ENCODE measurements around the gene DOCK2. TPM values are rescaled to one million over a fixed set of nuclear protein-coding genes. Genes with fewer than 3 reads are reported as not detected.
"Not testable (repeated sequence)": the region's sequence is repeated elsewhere in the genome, so short reads cannot be mapped to it uniquely, and the experiment has no call there.

The DOCK2 gene
- total and polyA plus RNA-seq, 5 experiments from 2014 or later: 59.5 to 182 (median 84.6) TPM

DNA sequence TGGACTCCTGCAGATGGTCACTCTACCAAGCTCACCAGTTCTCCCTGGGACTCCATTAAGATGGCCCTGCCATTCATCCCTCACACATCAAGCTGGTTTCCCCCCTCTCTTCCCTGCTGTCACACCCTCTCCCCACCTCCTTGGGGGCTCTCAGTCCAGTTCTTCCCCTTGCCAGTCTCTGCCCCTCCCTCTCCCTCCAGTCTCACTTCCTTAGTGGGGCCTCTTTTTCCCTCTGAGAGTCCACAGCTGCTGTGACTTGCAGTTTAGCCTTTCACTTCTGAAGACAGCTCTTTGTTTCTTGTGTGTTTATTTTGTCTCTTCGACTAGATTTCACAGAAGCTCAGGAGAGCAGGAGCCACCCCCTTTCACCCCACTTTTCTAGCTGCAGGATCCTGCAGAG, 10.5 kb downstream of the DOCK2 start:
- peaks cover 70 to 97% (median 94%) of the 10 kb centered on the region in 4 donors for H3K4me1 Mint-ChIP-seq
- DNase-seq: no peak

GRCh38 chr5:169648725-169649310, 11.7 kb downstream of the DOCK2 start:
- H3K27me3 Mint-ChIP-seq: no peaks in the 10 kb centered on the region

More for the DNA sequence above, 10.5 kb downstream of the DOCK2 start:
- peaks cover 0 to 4% (median 0%) of the 10 kb centered on the region in 9 donors for H3K9me3 Mint-ChIP-seq
- no peak for ATAC-seq
- H3K36me3 Mint-ChIP-seq: peaks cover 0 to 34% (median 6%) of the 10 kb centered on the region in 3 donors
- peak overlapping the region; percentile 10 to 95 (median 66) for H3K27ac Mint-ChIP-seq
- H3K27me3 Mint-ChIP-seq: no peaks in the 10 kb centered on the region
- POLR2A ChIA-PET: no interaction called here
- H3K4me3 Mint-ChIP-seq: peak overlapping the region in 9 of 10 donors; percentile 18 to 81 (median 54)

DNA sequence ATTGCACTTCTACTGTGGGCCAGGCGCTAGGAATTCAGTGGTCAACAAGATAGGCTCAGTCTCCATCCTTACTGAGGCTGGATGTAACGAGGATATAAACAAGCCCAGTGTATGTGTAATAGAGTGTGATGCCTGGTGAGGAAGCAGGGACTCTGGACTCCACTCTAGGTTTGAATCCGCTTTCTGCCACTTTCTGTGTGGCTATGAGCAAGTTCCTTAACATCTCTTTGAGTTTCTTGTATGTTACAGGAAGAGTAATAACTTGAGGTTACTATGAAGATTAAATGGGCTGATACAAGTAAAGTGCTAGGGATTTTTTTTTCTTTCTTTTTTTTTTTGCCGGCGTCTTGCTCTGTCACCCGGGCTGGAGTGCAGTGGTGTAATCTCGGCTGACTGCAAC, 12.4 kb downstream of the DOCK2 start:
- no peaks in the 10 kb centered on the region for H3K9me3 Mint-ChIP-seq
- H3K36me3 Mint-ChIP-seq: peaks cover 0 to 36% (median 6%) of the 10 kb centered on the region in 3 donors
- no peaks in the 10 kb centered on the region for H3K27me3 Mint-ChIP-seq
- POLR2A ChIA-PET: interaction anchor here (2.2 kb wide), 1 partner anchor 12 kb away, joined by 9 read pairs; the partner anchor contains the start of gene DOCK2
- H3K4me1 Mint-ChIP-seq: peaks cover 70 to 100% (median 98%) of the 10 kb centered on the region in 4 donors
- peak overlapping the region; percentile 63 to 95 (median 86) for H3K27ac Mint-ChIP-seq
- ATAC-seq: peak; percentile 28 to 65
- peak overlapping the region in 9 of 10 donors; percentile 54 to 81 (median 73) for H3K4me3 Mint-ChIP-seq
- DNase-seq: peak in 2 of 10 donors; percentile 19 to 23

More at GRCh38 chr5:169648725-169649310, 11.7 kb downstream of the DOCK2 start:
- DNase-seq: no peak
- H3K4me1 Mint-ChIP-seq: peaks cover 70 to 98% (median 97%) of the 10 kb centered on the region in 4 donors
- peaks cover 0 to 33% (median 6%) of the 10 kb centered on the region in 3 donors for H3K36me3 Mint-ChIP-seq
- peak overlapping the region; percentile 40 to 95 (median 82) for H3K27ac Mint-ChIP-seq
- POLR2A ChIA-PET: interaction anchor here (2.2 kb wide), 1 partner anchor 11 kb away, joined by 9 read pairs; the partner anchor contains the start of gene DOCK2
- peak overlapping the region in 9 of 10 donors; percentile 43 to 81 (median 73) for H3K4me3 Mint-ChIP-seq
- H3K9me3 Mint-ChIP-seq: peaks cover 0 to 3% (median 0%) of the 10 kb centered on the region in 9 donors
- peak in 1 of 2 donors; percentile 38 for ATAC-seq

DNA sequence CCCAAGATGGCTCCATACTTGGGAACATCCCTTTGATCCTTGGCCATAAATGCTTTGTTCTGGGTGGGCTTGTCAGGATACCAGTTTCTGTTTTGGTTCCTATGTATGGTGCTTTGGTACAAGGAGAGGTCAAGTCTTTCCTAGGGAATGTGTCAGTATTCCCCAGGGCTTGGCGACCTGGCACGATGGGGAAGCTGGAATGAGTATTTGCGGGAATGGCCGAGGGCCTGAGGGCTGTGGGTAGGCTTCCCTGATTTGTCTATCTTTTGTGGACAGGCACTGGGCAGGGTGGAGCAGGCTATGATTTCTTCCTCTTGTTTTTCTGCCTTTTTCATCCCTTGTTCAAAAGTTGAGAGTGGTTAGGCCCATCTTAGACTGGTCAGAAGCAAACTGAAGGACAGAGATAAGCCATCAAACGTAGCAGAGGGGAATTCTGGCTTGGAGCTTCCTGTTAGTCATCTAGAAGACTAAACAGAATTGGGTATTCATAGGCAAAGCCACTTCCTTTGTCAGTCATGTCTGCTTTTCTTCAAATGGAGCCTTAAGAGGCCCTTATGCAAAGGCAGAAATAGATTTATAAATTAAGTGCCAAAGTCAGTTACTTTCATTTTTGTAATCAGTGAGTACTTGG, 13.7 kb downstream of the DOCK2 start:
- Mint-ChIP-seq H3K4me1 (peaks cover 69 to 100% (median 100%) of the 10 kb centered on the region in 4 donors), H3K27ac (peak overlapping the region; percentile 68 to 95 (median 88)), H3K36me3 (peaks cover 0 to 42% (median 12%) of the 10 kb centered on the region in 3 donors), H3K4me3 (peak overlapping the region; percentile 6 to 81 (median 71)), H3K27me3 (no peaks in the 10 kb centered on the region), H3K9me3 (no peaks in the 10 kb centered on the region)
- DNase-seq (no peak), ATAC-seq (peak; percentile 50)
- POLR2A ChIA-PET: no interaction called here

DNA sequence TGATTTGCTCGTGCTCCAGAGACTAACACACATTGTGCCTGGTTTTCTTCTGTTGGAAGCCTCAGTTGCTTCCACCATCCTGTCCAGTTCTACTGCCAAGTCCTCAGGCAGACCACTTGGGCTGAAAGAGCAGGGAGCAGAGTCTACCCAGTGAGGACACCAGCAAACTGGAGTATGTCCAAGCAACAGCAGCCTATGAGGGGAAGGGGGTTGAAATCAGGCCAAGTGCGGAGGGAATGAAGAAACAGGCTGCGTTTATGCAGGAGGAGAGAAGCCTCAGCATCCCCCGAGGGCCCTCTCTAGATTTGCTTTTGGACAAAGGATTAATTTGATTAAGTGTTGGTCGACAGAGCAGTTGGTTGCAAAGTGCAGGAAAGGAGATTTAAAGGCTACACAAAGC, 14.5 kb downstream of the DOCK2 start:
- Mint-ChIP-seq H3K36me3 (peaks cover 0 to 44% (median 16%) of the 10 kb centered on the region in 3 donors), H3K4me3 (peak overlapping the region in 8 of 10 donors; percentile 19 to 81 (median 71)), H3K9me3 (no peaks in the 10 kb centered on the region), H3K27ac (peak overlapping the region; percentile 21 to 95 (median 86)), H3K27me3 (no peaks in the 10 kb centered on the region), H3K4me1 (peaks cover 63 to 100% (median 100%) of the 10 kb centered on the region in 4 donors)
- ATAC-seq (no peak), DNase-seq (no peak)
- POLR2A ChIA-PET: interaction anchor here (0.8 kb wide), 1 partner anchor 14 kb away, joined by 4 read pairs; the partner anchor contains the start of gene DOCK2

GRCh38 chr5:169652057-169652456, 15.0 kb downstream of the DOCK2 start:
- Mint-ChIP-seq H3K27ac (peak overlapping the region in 9 of 10 donors; percentile 65 to 95 (median 84)), H3K4me3 (peak overlapping the region in 2 of 10 donors; percentile 55 to 68), H3K27me3 (no peaks in the 10 kb centered on the region), H3K36me3 (peaks cover 0 to 49% (median 19%) of the 10 kb centered on the region in 3 donors), H3K4me1 (peaks cover 62 to 100% (median 99%) of the 10 kb centered on the region in 4 donors), H3K9me3 (no peaks in the 10 kb centered on the region)
- POLR2A ChIA-PET: interaction anchor here (0.8 kb wide), 1 partner anchor 14 kb away, joined by 4 read pairs; the partner anchor contains the start of gene DOCK2
- ATAC-seq (no peak), DNase-seq (no peak)

- H3K27me3 Mint-ChIP-seq: no peaks in the 10 kb centered on the region
- POLR2A ChIA-PET: interaction anchor here (0.5 kb wide), 1 partner anchor 1607 kb away, joined by 5 read pairs; no protein-coding TSS in a partner anchor
- no peak overlapping the region for H3K4me3 Mint-ChIP-seq
- H3K9me3 Mint-ChIP-seq: no peaks in the 10 kb centered on the region
- peaks cover 0 to 53% (median 17%) of the 10 kb centered on the region in 3 donors for H3K36me3 Mint-ChIP-seq
- H3K4me1 Mint-ChIP-seq: peaks cover 52 to 97% (median 95%) of the 10 kb centered on the region in 4 donors
- H3K27ac Mint-ChIP-seq: peak overlapping the region in 8 of 10 donors; percentile 10 to 95 (median 74)
- DNase-seq (no peak), ATAC-seq (no peak)
These were observed 16.0 kb downstream of the DOCK2 start for GRCh38 chr5:169653091-169653490.

GRCh38 chr5:169655353-169655752, 18.3 kb downstream of the DOCK2 start:
- no peaks in the 10 kb centered on the region for H3K9me3 Mint-ChIP-seq
- POLR2A ChIA-PET: no interaction called here
- H3K4me1 Mint-ChIP-seq: peaks cover 38 to 91% (median 85%) of the 10 kb centered on the region in 4 donors
- H3K4me3 Mint-ChIP-seq: peak overlapping the region in 1 of 10 donors; percentile 21
- no peak for DNase-seq
- ATAC-seq: no peak
- H3K27me3 Mint-ChIP-seq: no peaks in the 10 kb centered on the region
- H3K36me3 Mint-ChIP-seq: peaks cover 0 to 63% (median 28%) of the 10 kb centered on the region in 3 donors
- H3K27ac Mint-ChIP-seq: peak overlapping the region in 5 of 10 donors; percentile 9 to 95 (median 22)

DNA sequence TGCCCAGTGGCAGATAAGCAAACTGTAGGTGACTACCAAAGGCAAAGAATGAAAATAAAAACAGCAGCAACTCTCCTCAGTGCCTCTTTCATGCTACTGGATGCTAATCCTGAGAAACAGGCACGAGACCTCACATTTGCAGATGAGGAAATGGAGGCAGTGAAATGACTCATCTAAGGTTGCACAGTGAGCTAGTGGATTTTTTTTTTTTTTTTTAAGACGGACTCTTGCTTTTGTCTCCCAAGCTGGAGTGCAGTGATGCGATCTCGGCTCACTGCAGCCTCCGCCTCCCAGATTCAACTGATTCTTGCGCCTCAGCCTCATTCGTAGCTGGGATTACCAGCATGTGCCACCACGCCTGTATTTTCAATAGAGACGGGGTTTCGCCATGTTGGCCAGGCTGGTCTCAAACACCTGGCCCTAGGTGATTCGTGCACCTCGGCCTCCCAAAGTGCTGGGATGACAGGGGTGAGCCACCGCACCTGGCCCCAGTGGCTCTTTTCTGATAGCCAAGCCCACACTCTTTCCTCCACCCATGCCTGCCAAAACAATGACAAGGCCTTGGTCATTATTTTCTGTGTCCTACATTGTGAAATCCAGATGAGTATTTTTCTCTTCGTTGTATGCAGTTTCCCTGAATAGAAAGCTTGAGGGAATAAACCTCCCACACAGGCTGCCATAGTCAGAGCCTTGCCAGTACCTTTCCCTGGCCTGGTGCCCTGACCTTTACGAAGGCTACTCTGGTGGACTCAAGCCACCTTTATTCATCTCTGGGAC, 19.2 kb downstream of the DOCK2 start:
- peaks cover 0 to under 1% (median 0%) of the 10 kb centered on the region in 9 donors for H3K9me3 Mint-ChIP-seq

DNA sequence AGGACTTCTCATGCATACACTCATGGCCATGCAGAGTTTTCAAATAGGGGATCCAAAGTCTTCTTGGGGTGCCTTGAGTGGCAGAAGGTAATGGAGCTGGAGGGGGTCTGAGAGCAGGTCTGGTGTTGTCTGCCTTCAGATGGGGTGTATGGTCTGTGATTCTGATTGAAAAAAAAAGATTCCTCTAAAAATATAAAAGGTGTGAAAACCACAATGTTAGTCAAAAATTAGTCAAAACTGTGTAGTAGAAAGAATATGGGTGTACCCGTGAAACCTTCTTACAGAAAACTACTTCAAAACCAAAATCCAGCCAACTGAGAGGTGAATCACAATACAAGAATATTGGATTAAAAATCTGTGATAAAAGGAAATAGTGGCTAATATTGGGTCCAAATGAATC, 20.1 kb downstream of the DOCK2 start:
- Mint-ChIP-seq H3K4me3 (peak overlapping the region in 2 of 10 donors; percentile 22 to 73), H3K36me3 (peaks cover 8 to 67% (median 40%) of the 10 kb centered on the region in 3 donors), H3K9me3 (peaks cover 0 to 7% (median 3%) of the 10 kb centered on the region in 9 donors), H3K27ac (peak overlapping the region in 6 of 10 donors; percentile 29 to 95 (median 62)), H3K27me3 (no peaks in the 10 kb centered on the region), H3K4me1 (peaks cover 25 to 84% (median 74%) of the 10 kb centered on the region in 4 donors)
- DNase-seq (no peak), ATAC-seq (no peak)
- POLR2A ChIA-PET: no interaction called here

More for the DNA sequence above, 19.2 kb downstream of the DOCK2 start:
- H3K4me3 Mint-ChIP-seq: peak overlapping the region in 2 of 10 donors; percentile 38 to 43
- ATAC-seq: no peak
- POLR2A ChIA-PET: no interaction called here
- no peaks in the 10 kb centered on the region for H3K27me3 Mint-ChIP-seq
- H3K27ac Mint-ChIP-seq: peak overlapping the region in 6 of 10 donors; percentile 9 to 95 (median 55)
- peaks cover under 1 to 63% (median 32%) of the 10 kb centered on the region in 3 donors for H3K36me3 Mint-ChIP-seq
- DNase-seq: no peak
- H3K4me1 Mint-ChIP-seq: peaks cover 30 to 85% (median 75%) of the 10 kb centered on the region in 4 donors

- H3K4me3 Mint-ChIP-seq, DNase-seq, ATAC-seq, POLR2A ChIA-PET, H3K27me3 Mint-ChIP-seq: not testable (repeated sequence)
- peaks cover 0 to 18% (median 4%) of the 10 kb centered on the region in 9 donors for H3K9me3 Mint-ChIP-seq
- peak overlapping the region in 2 of 10 donors; percentile 11 to 32 for H3K27ac Mint-ChIP-seq
- H3K4me1 Mint-ChIP-seq: peaks cover 19 to 71% (median 65%) of the 10 kb centered on the region in 4 donors
- H3K36me3 Mint-ChIP-seq: peaks cover 22 to 58% (median 49%) of the 10 kb centered on the region in 3 donors
These were observed 25.4 kb downstream of the DOCK2 start for GRCh38 chr5:169662451-169662850.

- H3K27me3 Mint-ChIP-seq: no peaks in the 10 kb centered on the region
- POLR2A ChIA-PET: no interaction called here
- peak overlapping the region in 3 of 10 donors; percentile 7 to 30 (median 20) for H3K27ac Mint-ChIP-seq
- ATAC-seq: no peak
- H3K36me3 Mint-ChIP-seq: peaks cover 22 to 59% (median 46%) of the 10 kb centered on the region in 3 donors
- H3K4me1 Mint-ChIP-seq: peaks cover 22 to 68% (median 64%) of the 10 kb centered on the region in 4 donors
- peaks cover 0 to 18% (median 4%) of the 10 kb centered on the region in 9 donors for H3K9me3 Mint-ChIP-seq
- DNase-seq: no peak
- H3K4me3 Mint-ChIP-seq: no peak overlapping the region
These were observed 26.5 kb downstream of the DOCK2 start for GRCh38 chr5:169663537-169663936.

Data from naive thymus-derived CD8-positive, alpha-beta T cell (primary cell).